DND-41 (cell line): ENCODE data around the gene KCNN3.

Experiments used
- ATAC-seq: fragments of 200-7000 bp; cut with Tn5 transposase; 3 replicates; pipeline ENCODE4 v1.9.1; 2021; ENCODE audit warnings: low read depth; ENCODE audit not compliant: insufficient read depth
- DNase-seq: peaks from one replicate; pipeline ENCODE4 v3.0.0-alpha.2; 2020
- H2AFZ ChIP-seq: 2 replicates; pipeline ENCODE4 v1.6.0; 2012; ENCODE audit warnings: low read depth, low read length
- H3K27ac ChIP-seq: 2 replicates; pipeline ENCODE4 v1.5.1; 2012; ENCODE audit warnings: low read length, inconsistent platforms
- H3K27me3 ChIP-seq: fragments of 200-600 bp; sonication (generic); 2 replicates; pipeline ENCODE4 v1.6.0; 2012; ENCODE audit warnings: low read length, mild to moderate bottlenecking, inconsistent platforms; ENCODE audit not compliant: insufficient read depth, poor library complexity
- H3K36me3 ChIP-seq: 2 replicates; pipeline ENCODE4 v1.5.1; 2012; ENCODE audit warnings: low read length, inconsistent platforms; ENCODE audit not compliant: insufficient read depth
- H3K4me1 ChIP-seq: 2 replicates; pipeline ENCODE4 v1.5.1; 2012; ENCODE audit warnings: mild to moderate bottlenecking, low read length; ENCODE audit not compliant: insufficient read depth
- H3K4me2 ChIP-seq: 2 replicates; pipeline ENCODE4 v1.6.0; 2012; ENCODE audit warnings: mild to moderate bottlenecking, moderate library complexity, low read length, inconsistent platforms; ENCODE audit not compliant: insufficient read depth
- H3K4me3 ChIP-seq, 2 experiments: fragments of 200-600 bp in 1 of 2; shearing (Covaris generic) in 1 of 2; 2 replicates each; pipeline ENCODE4 v1.5.1; 2012 to 2016; ENCODE audit warnings: inconsistent platforms in 2 of 2, low read length in 2 of 2, mild to moderate bottlenecking in 2 of 2, low read depth in 1 of 2, moderate library complexity in 1 of 2
- H3K79me2 ChIP-seq: 2 replicates; pipeline ENCODE4 v1.6.0; 2012; ENCODE audit warnings: low read length, inconsistent platforms; ENCODE audit not compliant: insufficient read depth
- H3K9ac ChIP-seq: 2 replicates; pipeline ENCODE4 v1.6.0; 2012; ENCODE audit warnings: low read depth, mild to moderate bottlenecking, inconsistent platforms, low read length, moderate library complexity
- H3K9me3 ChIP-seq: 2 replicates; pipeline ENCODE4 v1.5.1; 2012; ENCODE audit warnings: low read length, moderate library complexity, mild to moderate bottlenecking, inconsistent platforms; ENCODE audit not compliant: insufficient read depth, severe bottlenecking
- H4K20me1 ChIP-seq: 2 replicates; pipeline ENCODE4 v1.6.0; 2012; ENCODE audit warnings: low read length; ENCODE audit not compliant: insufficient read depth
- EZH2 ChIP-seq: IDR thresholded peaks from 3 replicates; pipeline ENCODE4 v1.6.1; 2012; ENCODE audit warnings: borderline replicate concordance, low read depth, mild to moderate bottlenecking, moderate library complexity, low read length, inconsistent platforms; ENCODE audit not compliant: severe bottlenecking
- TF ChIP-seq, protein P1 (sequence below): IDR thresholded peaks from 2 replicates; pipeline ENCODE4 v1.5.1; 2012; ENCODE audit warnings: borderline replicate concordance, low read length, moderate library complexity, mild to moderate bottlenecking; ENCODE audit not compliant: poor library complexity, severe bottlenecking; ENCODE audit errors: extremely low read depth

KCNN3 gene

DNA sequence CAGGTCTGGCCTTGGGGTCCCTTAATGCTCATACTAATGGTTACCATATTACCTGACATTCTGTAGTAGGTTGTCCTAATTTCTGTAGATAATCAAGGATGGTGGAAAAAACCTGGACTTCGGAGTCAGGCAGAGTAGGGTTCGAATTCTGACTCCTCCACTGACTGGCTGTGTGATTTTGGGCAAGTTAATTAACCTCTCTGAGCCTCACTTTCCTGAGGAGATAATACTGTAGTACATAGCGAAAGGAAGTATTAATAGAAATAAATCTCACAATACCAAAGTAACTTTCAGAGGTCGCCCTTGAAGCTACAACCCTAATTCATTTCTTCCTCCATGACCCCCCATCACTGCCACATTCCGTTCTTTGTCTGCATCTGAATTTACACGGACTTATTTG, 72.9 kb downstream of the KCNN3 start:
- ATAC-seq: no peak
- H3K36me3 ChIP-seq: no peaks in the 10 kb centered on the region
- TF ChIP-seq, protein P1, sequence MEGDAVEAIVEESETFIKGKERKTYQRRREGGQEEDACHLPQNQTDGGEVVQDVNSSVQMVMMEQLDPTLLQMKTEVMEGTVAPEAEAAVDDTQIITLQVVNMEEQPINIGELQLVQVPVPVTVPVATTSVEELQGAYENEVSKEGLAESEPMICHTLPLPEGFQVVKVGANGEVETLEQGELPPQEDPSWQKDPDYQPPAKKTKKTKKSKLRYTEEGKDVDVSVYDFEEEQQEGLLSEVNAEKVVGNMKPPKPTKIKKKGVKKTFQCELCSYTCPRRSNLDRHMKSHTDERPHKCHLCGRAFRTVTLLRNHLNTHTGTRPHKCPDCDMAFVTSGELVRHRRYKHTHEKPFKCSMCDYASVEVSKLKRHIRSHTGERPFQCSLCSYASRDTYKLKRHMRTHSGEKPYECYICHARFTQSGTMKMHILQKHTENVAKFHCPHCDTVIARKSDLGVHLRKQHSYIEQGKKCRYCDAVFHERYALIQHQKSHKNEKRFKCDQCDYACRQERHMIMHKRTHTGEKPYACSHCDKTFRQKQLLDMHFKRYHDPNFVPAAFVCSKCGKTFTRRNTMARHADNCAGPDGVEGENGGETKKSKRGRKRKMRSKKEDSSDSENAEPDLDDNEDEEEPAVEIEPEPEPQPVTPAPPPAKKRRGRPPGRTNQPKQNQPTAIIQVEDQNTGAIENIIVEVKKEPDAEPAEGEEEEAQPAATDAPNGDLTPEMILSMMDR: no peak
- no peak for TF ChIP-seq EZH2

DNA sequence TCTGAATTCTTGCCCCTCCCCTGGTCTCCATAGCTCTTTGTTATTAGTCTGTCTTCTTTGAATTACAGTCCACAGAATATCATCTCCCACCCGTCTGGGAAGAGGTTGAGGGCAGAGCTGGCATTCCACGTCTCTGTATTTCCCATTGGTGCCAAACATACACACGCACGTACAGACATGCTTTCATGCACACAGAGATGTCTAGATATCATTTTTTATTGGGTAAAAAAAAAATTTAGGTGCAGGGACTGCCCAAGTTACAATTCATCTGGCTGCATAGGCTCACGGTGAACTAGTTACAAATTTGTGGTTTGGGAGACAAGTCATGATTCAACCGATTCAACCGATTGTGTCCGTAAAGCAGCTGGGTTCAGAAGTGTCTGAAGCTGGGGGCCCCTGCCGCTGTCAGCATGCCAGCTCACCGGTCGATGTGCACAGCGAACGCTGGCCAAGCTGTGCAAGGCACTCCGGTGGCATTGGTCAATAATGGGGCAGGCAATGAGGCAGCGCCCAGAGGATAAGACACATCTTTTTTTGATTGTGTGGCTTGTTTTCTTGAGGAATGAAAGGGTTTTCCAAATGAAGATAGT, 73.7 kb downstream of the KCNN3 start:
- DNase-seq (no peak), ATAC-seq (no peak)
- Histone ChIP-seq H3K27ac (no peak overlapping the region), H4K20me1 (no peaks in the 10 kb centered on the region), H3K9ac (no peak overlapping the region), H2AFZ (no peak overlapping the region), H3K27me3 (peaks cover 22% of the 10 kb centered on the region), H3K79me2 (no peaks in the 10 kb centered on the region), H3K36me3 (no peaks in the 10 kb centered on the region), H3K4me1 (peaks cover 12% of the 10 kb centered on the region), H3K9me3 (no peaks in the 10 kb centered on the region), H3K4me3 (no peak overlapping the region), H3K4me2 (no peak overlapping the region)
- TF ChIP-seq, protein P1: no peak

More for the DNA sequence above, 72.9 kb downstream of the KCNN3 start:
- no peaks in the 10 kb centered on the region for H4K20me1 ChIP-seq
- no peak overlapping the region for H3K4me3 ChIP-seq
- H3K27ac ChIP-seq: no peak overlapping the region
- peaks cover 4% of the 10 kb centered on the region for H3K4me1 ChIP-seq
- no peak overlapping the region for H3K4me2 ChIP-seq
- H3K27me3 ChIP-seq: peaks cover 14% of the 10 kb centered on the region
- H2AFZ ChIP-seq: no peak overlapping the region
- DNase-seq: no peak
- no peaks in the 10 kb centered on the region for H3K79me2 ChIP-seq
- H3K9ac ChIP-seq: no peak overlapping the region
- no peaks in the 10 kb centered on the region for H3K9me3 ChIP-seq

DNA sequence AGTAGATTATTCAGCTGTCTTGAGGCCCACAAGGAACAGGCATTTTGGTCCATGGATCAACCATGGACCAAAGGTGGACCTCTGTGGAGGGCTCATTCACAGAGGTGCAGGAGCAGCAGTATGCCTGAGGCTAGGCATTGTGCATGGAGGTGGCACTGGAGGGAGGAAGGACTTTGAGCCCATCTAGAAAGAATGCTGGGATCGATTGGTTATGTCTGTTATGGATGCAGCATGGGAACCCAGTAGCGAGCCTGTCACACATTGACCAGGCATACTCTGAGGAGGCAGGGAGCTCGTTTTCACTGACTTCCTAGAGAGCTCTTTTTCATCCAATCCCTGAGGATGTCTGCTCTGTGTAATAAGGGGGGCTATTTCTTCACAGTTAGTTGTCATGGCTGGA, 75.5 kb downstream of the KCNN3 start:
- Histone ChIP-seq H2AFZ (no peak overlapping the region), H3K27ac (no peak overlapping the region), H3K4me2 (no peak overlapping the region), H3K9me3 (no peaks in the 10 kb centered on the region), H3K4me3 (no peak overlapping the region), H3K27me3 (peaks cover 22% of the 10 kb centered on the region), H3K9ac (no peak overlapping the region), H4K20me1 (no peaks in the 10 kb centered on the region), H3K79me2 (no peaks in the 10 kb centered on the region), H3K36me3 (no peaks in the 10 kb centered on the region), H3K4me1 (peaks cover 20% of the 10 kb centered on the region)
- ATAC-seq: no peak
- no peak for TF ChIP-seq EZH2
- TF ChIP-seq, protein P1: no peak
- DNase-seq: no peak

- H4K20me1 ChIP-seq: no peaks in the 10 kb centered on the region
- no peaks in the 10 kb centered on the region for H3K9me3 ChIP-seq
- no peaks in the 10 kb centered on the region for H3K36me3 ChIP-seq
- H3K4me3 ChIP-seq: no peak overlapping the region
- H3K27ac ChIP-seq: no peak overlapping the region
- H3K9ac ChIP-seq: no peak overlapping the region
- no peak for DNase-seq
- TF ChIP-seq, protein P1: no peak
- no peak for TF ChIP-seq EZH2
- no peak for ATAC-seq
- no peak overlapping the region for H2AFZ ChIP-seq
- H3K27me3 ChIP-seq: peaks cover 22% of the 10 kb centered on the region
- no peaks in the 10 kb centered on the region for H3K79me2 ChIP-seq
- no peak overlapping the region for H3K4me2 ChIP-seq
- peaks cover 20% of the 10 kb centered on the region for H3K4me1 ChIP-seq
These were observed 76.4 kb downstream of the KCNN3 start for GRCh38 chr1:154793685-154794084.
